Measurements from ENCODE around the gene PANX2.

Gene PANX2

DNA sequence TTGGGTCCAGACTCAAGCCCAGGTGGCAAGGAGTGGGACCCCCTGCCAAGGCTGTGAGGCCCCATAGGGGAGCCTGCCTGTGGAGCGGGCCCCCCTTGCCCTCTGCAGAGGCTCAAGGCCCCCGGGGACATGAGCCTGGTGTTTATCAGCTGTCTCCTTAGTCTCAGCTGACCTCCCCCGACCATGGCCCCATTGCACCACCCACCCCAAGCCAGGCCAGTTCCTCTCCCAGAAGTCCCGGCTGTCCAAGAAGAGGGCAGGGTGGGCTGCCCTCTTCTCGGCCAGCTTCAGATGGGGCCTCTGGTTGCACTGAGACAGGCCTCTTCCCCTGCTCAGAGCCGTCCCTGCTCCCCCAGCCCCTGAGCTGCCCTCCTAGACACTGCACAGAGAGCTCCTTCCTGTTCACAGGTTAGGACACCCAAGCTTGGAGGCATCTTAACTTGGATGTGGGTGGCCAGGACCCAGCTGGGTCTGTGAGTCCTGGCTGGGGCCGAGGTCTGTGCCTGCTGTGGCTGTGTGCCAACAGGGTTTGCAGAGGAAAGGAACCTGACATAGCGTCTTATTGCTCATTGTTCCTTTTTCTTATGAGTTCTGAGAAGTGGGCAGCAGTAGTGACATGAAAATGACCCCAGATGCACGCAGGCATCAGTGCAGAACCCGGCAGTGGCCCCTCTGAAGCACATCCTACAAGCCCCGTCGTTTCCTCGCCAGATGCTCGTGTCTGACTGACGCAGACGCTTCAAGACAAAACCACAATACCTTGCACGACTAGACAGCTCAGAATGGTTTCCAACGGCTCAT lies 20.6 kb downstream of the PANX2 start:
- H3K9me3 ChIP-seq: no peaks in the 10 kb centered on the region
- TF ChIP-seq Cebpa-rat (IDR thresholded peaks at IDR 0.05): no peak; the same call in 1 of the 2 replicates
- H3K9ac ChIP-seq: peak overlapping the region; percentile 99
- peaks cover 91% of the 10 kb centered on the region for H3K4me1 ChIP-seq
- H3K4me2 ChIP-seq: peak overlapping the region; percentile 98
- peak overlapping the region; percentile 99 for H3K27ac ChIP-seq
- H3K27me3 ChIP-seq: no peaks in the 10 kb centered on the region
- H4K20me1 ChIP-seq: peaks cover 56% of the 10 kb centered on the region
- peaks cover 37% of the 10 kb centered on the region for H3K36me3 ChIP-seq
- H3K4me3 ChIP-seq: peak overlapping the region; percentile 55

DNA sequence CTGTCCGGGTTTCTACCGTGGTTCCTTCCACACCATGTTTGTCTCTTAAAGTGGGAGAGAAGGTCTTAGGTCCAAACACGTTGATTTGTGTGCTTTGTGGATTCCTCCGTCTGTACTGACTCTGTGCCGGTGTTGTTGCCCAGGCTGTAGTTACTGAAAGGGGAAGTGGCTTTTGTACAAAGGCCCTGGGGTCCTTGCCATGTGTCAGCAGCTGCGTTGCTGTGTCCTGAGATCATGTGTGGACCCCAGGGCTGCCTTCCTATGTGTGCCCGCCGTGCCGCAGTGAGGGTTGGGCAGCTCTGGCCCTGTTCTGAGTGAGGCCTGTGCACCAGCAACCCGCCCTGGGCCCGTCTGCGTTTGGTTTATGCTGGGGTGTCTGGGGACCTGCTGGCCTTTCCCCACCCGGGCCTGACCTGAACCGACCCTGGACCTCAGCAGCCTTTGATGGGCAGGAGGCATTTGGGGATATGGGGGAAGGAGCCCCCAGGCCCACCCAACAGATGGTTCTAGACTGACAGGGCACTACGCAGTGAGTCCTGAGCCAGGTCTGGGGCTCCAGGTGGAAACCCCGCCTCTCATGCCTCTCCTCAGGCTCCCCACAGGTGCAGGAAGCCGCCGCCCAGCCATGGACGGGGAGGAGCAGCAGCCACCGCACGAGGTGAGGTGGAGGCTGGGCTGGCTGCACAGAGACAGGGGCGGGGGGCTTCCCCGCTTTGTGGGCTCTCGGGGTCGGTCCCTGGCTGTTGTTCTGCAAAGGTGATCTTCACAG lies 22.1 kb downstream of the PANX2 start:
- peak overlapping the region; percentile 57 for H3K4me3 ChIP-seq

DNA sequence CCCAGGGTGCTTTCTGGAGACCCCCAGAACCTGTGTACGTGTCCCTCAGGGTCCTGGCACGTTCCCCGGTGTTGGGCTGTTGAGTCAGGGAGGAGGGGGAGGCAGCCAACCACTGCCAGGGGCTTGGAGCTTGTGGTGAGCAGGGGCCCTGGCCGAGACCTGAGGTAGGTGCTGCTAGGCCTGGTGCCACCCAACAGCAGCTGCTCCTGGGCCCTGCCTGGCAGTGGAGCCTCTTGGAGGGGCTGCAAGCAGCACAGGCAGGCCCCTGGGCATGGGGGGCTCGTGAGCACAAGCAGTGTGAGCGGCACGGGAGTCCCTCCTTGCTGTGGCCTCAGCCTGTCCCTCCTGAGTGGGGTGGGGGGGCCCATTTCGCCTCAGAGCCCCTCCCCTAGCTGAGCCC lies 23.1 kb downstream of the PANX2 start:
- peaks cover 55% of the 10 kb centered on the region for H3K36me3 ChIP-seq
- peak overlapping the region; percentile 98 for H3K4me2 ChIP-seq
- peaks cover 55% of the 10 kb centered on the region for H4K20me1 ChIP-seq
- peak overlapping the region; percentile 57 for H3K4me3 ChIP-seq
- H3K9ac ChIP-seq: peak overlapping the region; percentile 99
- no peaks in the 10 kb centered on the region for H3K27me3 ChIP-seq
- H3K4me1 ChIP-seq: peaks cover 98% of the 10 kb centered on the region
- no peak for TF ChIP-seq Cebpa-rat (IDR thresholded peaks at IDR 0.05)
- peak overlapping the region; percentile 99 for H3K27ac ChIP-seq
- H3K9me3 ChIP-seq: no peaks in the 10 kb centered on the region

More for the DNA sequence above, 22.1 kb downstream of the PANX2 start:
- H3K9ac ChIP-seq: peak overlapping the region; percentile 99
- no peaks in the 10 kb centered on the region for H3K9me3 ChIP-seq
- H3K4me2 ChIP-seq: peak overlapping the region; percentile 98
- no peaks in the 10 kb centered on the region for H3K27me3 ChIP-seq
- H3K4me1 ChIP-seq: peaks cover 98% of the 10 kb centered on the region
- H3K27ac ChIP-seq: peak overlapping the region; percentile 99
- H3K36me3 ChIP-seq: peaks cover 52% of the 10 kb centered on the region
- peaks cover 63% of the 10 kb centered on the region for H4K20me1 ChIP-seq
- TF ChIP-seq Cebpa-rat (IDR thresholded peaks at IDR 0.05): no peak

DNA sequence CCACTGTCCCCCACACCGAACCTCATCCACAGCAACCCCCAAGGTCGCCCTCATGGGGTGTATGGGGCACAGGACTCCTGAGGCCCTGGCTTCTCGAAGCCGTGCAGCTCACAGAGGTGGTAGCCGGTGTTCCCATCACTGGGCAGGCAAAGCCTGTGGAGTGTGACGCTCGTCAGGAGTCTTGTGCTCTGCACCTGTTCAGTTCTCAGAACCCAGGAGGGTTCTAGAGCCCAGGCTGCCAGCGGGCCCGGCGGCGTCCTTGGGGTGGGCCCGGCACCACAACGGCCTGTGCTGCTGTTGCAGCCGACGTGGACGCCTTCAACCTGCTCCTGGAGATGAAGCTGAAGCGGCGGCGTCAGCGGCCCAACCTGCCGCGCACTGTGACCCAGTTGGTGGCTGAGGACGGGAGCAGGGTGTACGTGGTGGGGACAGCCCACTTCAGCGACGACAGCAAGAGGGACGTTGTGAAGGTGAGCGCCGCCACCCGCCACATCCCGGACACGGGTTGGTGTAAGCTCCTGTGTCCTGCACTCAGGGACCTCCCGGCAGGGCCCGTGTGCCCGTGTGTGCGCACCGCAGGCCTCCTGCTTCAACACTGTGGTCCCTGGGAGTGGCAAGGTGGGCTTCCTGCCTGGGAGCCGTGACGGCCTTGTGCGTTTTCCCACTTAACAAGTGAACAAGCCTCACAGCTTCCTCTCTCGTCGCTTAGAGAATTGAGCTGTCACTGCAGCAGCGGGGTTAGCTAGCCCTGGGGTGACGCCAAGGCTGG lies 23.7 kb downstream of the PANX2 start:
- no peaks in the 10 kb centered on the region for H3K27me3 ChIP-seq
- H3K9ac ChIP-seq: peak overlapping the region; percentile 99
- H3K36me3 ChIP-seq: peaks cover 59% of the 10 kb centered on the region
- peaks cover 98% of the 10 kb centered on the region for H3K4me1 ChIP-seq
- no peak for TF ChIP-seq Cebpa-rat (IDR thresholded peaks at IDR 0.05)
- H3K27ac ChIP-seq: peak overlapping the region; percentile 99
- H4K20me1 ChIP-seq: peaks cover 55% of the 10 kb centered on the region
- no peaks in the 10 kb centered on the region for H3K9me3 ChIP-seq
- H3K4me3 ChIP-seq: peak overlapping the region; percentile 57
- peak overlapping the region; percentile 98 for H3K4me2 ChIP-seq

DNA sequence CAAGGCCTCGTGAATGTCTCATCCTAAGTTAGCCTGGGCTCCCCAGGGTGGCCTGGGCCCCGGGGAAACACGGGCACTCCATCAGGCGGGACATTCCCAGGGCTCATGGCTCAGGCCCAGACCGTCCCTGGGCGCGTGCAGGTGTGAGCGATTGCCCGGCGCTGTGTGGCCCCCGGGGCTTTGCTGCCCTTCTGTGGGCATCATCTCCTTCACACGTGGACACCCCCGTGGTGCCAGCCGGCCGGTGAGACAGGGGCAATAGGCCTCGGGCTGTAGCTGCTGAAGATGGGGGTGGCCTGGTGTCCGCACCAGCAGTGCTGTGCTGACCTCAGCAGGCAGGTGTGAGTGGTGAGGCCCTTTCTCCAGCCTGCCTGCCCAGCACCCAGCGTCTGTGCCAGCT lies 25.7 kb downstream of the PANX2 start:
- TF ChIP-seq Cebpa-rat (IDR thresholded peaks at IDR 0.05): no peak
- Histone ChIP-seq H3K4me1 (peaks cover 89% of the 10 kb centered on the region), H4K20me1 (peaks cover 48% of the 10 kb centered on the region), H3K9me3 (no peaks in the 10 kb centered on the region), H3K27ac (peak overlapping the region; percentile 99), H3K9ac (peak overlapping the region; percentile 57), H3K4me2 (peak overlapping the region; percentile 98), H3K36me3 (peaks cover 65% of the 10 kb centered on the region), H3K27me3 (no peaks in the 10 kb centered on the region), H3K4me3 (peak overlapping the region; percentile 57; the same call in 1 of the 2 replicates)

DNA sequence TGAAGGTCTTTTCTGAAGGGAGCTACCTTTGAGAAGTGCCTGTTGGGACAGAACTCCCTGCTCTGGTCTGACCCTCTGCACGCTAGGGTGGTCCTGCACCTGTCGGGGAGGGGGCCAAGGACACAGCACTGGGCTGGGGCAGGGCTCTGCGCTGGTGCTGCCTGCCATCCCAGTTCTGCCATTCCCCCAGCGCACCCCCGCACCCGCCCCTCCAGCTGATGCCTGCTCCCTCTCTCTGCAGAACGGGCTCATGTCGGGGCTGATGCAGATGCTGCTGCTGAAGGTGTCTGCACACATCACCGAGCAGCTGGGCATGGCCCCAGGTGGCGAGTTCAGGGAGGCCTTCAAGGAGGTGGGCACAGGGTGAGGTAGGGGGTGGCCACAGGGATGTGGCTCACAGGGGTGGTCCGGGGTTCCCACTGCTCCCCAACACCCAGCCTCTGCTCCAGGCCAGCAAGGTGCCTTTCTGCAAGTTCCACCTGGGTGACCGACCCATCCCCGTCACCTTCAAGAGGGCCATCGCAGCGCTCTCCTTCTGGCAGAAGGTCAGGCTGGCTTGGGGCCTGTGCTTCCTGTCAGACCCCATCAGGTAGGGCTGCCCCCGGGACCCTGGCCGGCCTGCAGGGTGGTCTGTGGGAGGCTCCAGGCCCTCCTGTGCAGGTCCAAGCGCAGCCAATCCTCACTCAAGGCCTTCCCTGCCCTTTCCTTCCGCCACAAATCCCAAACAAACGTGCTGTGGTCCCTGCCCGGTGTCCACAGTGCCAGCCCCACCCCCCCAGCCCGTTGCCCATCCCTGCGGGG lies 26.7 kb downstream of the PANX2 start:
- Histone ChIP-seq H3K36me3 (peaks cover 65% of the 10 kb centered on the region), H3K27ac (no peak overlapping the region), H3K4me2 (peak overlapping the region; percentile 98), H3K9me3 (no peaks in the 10 kb centered on the region), H3K27me3 (no peaks in the 10 kb centered on the region), H3K4me1 (peaks cover 85% of the 10 kb centered on the region), H4K20me1 (peaks cover 57% of the 10 kb centered on the region), H3K4me3 (no peak overlapping the region), H3K9ac (no peak overlapping the region)
- TF ChIP-seq Cebpa-rat (IDR thresholded peaks at IDR 0.05): no peak

DNA sequence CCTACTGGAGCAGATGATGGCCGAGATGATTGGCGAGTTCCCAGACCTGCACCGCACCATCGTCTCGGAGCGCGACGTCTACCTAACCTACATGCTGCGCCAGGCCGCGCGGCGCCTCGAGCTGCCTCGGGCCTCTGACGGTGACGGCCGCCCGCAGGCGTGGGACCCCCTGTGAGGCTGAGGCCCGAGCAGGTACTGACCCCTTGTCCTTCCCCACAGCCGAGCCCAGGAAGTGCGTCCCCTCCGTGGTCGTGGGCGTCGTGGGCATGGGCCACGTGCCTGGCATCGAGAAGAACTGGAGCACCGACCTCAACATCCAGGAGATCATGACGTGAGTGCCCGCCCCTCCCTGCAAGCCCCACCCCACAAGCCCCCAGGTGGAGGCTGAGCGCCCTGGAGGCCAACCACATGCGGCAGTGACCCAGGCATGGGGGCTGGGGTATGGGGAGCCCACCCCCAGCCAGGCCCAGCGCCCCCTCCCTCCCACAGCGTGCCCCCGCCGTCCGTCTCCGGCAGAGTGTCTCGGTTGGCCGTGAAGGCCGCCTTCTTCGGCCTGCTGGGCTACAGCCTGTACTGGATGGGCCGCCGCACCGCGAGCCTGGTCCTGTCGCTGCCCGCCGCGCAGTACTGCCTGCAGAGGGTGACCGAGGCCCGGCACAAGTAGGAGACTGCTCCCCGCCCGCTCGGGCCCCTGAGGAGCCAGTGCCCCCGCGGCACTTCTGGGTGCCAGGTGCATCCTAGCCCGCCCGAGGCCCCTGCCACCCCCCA lies 27.5 kb downstream of the PANX2 start:
- H3K4me3 ChIP-seq: peak overlapping the region; percentile 96; the same call in 1 of the 2 replicates
- H3K27me3 ChIP-seq: no peaks in the 10 kb centered on the region
- peaks cover 67% of the 10 kb centered on the region for H3K36me3 ChIP-seq
- H3K9ac ChIP-seq: peak overlapping the region; percentile 95
- peak overlapping the region; percentile 94; the same call in 1 of the 2 replicates for H3K27ac ChIP-seq
- no peak for TF ChIP-seq Cebpa-rat (IDR thresholded peaks at IDR 0.05)
- no peaks in the 10 kb centered on the region for H3K9me3 ChIP-seq
- peak overlapping the region; percentile 98 for H3K4me2 ChIP-seq
- H4K20me1 ChIP-seq: peaks cover 65% of the 10 kb centered on the region
- peaks cover 85% of the 10 kb centered on the region for H3K4me1 ChIP-seq

DNA sequence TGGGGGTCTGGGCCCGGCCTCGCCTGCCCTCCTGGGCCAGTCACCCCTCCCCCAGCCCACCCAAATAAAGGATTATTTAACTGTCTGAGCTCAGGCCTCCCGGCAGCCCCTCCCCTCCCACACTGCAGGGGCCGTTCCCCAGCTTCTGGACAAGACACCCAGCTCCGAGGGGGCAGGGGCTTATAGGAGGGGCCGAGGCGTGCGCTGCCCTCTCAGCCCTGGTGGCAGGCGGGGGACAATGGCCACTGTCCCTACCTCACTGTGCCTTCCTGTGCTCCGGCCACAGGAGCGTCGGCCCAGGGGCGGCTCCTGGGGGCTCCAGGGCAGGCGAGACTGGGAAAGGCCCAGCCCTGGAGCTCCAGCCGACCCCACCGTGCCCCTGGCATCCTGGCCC lies 28.1 kb downstream of the PANX2 start:
- peaks cover 67% of the 10 kb centered on the region for H3K36me3 ChIP-seq
- TF ChIP-seq Cebpa-rat (IDR thresholded peaks at IDR 0.05): no peak
- H3K27ac ChIP-seq: peak overlapping the region; percentile 94
- no peaks in the 10 kb centered on the region for H3K27me3 ChIP-seq
- H3K9ac ChIP-seq: peak overlapping the region; percentile 95
- peaks cover 71% of the 10 kb centered on the region for H4K20me1 ChIP-seq
- H3K9me3 ChIP-seq: no peaks in the 10 kb centered on the region
- peak overlapping the region; percentile 98 for H3K4me2 ChIP-seq
- peak overlapping the region; percentile 96; the same call in 1 of the 2 replicates for H3K4me3 ChIP-seq
- peaks cover 85% of the 10 kb centered on the region for H3K4me1 ChIP-seq

Measured in BLaER1 (cell line).